Cardiac fibroblast (primary cell): ENCODE measurements around the gene ATG2A.

Experiments
- DNase-seq, 2 donors: peaks; one replicate each; pipeline versions ENCODE4 v3.0.0 to v3.0.0-alpha.2; 2010; ENCODE audit warnings: low read depth in 2 of 2
- H3K4me3 ChIP-seq, 2 donors: replicated peaks in 1 of 2; 1 replicate in 1 of 2; 2 replicates in 1 of 2; pipeline ENCODE4 v1.5.1; 2011; ENCODE audit warnings: low read depth in 2 of 2, low read length in 2 of 2, mild to moderate bottlenecking in 2 of 2, moderate library complexity in 1 of 2
- TF ChIP-seq, protein P1 (sequence below): IDR thresholded peaks from one replicate; pipeline ENCODE4 v1.5.1; 2011; ENCODE audit warnings: low read depth, mild to moderate bottlenecking, low read length, inconsistent platforms

The ATG2A gene

DNA sequence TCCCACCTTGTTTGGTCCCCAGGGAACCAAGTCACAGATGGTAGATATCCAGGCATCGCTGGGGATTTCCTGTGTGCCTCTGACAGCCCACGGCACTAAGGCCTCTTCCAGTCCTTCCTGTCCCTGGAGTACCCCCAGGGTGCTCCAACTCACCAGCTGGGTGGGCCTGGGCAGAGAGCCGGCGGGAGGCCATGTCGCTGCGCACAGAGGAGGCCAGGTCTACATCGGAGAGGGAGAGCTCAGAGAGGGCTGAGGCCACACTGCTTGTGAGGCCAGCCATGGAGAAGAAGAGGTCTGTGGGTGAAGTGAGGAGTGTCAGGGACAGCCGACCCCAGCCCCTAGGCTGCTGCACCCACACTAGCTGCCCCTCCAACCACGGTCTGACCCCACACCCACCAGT, 5.3 kb downstream of the ATG2A start:
- TF ChIP-seq, protein P1, sequence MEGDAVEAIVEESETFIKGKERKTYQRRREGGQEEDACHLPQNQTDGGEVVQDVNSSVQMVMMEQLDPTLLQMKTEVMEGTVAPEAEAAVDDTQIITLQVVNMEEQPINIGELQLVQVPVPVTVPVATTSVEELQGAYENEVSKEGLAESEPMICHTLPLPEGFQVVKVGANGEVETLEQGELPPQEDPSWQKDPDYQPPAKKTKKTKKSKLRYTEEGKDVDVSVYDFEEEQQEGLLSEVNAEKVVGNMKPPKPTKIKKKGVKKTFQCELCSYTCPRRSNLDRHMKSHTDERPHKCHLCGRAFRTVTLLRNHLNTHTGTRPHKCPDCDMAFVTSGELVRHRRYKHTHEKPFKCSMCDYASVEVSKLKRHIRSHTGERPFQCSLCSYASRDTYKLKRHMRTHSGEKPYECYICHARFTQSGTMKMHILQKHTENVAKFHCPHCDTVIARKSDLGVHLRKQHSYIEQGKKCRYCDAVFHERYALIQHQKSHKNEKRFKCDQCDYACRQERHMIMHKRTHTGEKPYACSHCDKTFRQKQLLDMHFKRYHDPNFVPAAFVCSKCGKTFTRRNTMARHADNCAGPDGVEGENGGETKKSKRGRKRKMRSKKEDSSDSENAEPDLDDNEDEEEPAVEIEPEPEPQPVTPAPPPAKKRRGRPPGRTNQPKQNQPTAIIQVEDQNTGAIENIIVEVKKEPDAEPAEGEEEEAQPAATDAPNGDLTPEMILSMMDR = no peak
- no peak overlapping the region for H3K4me3 ChIP-seq
- DNase-seq = no peak

DNA sequence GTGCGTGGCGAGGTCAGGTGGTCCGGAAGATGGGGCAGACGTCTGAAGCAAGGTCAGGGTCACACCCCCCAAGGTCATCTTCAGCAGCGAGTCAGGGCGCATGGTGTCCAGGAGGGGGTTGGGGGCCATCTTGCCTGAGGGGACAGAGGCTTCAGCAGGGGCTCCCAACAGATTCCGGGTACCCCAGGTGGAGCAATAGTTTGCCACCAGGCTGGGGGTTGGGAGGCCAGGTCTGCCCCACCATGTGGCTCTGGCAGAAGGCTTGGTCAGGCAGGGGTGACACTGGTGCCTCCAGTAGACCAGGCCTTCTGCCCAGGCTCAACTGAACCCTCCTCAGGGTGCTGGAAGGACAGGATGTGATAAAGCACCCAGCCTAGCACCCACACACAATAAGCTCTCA, 5.9 kb downstream of the ATG2A start:
- DNase-seq = no peak
- H3K4me3 ChIP-seq = no peak overlapping the region
- TF ChIP-seq, protein P1 = no peak

DNA sequence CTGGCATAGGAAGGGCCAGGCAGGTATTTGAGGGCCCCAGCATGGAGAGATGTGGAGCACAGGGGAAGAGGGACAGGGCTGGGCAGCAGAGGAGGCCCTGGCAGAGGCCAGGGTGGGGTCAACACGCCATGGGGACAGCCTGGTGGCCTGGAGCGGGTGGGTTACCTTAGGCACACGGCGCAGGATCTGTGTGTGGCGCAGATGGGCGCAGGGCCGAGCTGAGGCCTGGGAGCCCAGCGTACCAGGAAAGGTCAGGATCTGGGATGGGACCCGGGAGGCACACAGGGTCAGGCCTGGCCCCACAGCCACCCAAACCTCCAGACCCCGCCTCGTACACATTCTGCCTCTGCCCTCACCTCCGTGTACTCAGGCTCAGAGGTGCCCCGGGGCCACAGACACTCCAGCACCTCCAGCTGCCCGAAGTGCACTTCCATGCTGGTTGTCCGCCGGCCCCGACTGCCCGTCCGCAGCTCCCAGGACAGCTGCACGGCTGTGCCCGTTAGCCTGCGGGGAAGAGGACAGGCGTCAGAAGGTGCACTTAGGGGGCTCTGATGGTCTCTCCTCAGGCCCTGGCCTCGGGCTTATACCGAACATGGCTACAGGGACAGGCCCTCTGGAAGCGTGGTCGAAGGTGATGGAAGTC, 6.4 kb downstream of the ATG2A start:
- no peak overlapping the region for H3K4me3 ChIP-seq
- TF ChIP-seq, protein P1 = no peak
- DNase-seq = no peak

DNA sequence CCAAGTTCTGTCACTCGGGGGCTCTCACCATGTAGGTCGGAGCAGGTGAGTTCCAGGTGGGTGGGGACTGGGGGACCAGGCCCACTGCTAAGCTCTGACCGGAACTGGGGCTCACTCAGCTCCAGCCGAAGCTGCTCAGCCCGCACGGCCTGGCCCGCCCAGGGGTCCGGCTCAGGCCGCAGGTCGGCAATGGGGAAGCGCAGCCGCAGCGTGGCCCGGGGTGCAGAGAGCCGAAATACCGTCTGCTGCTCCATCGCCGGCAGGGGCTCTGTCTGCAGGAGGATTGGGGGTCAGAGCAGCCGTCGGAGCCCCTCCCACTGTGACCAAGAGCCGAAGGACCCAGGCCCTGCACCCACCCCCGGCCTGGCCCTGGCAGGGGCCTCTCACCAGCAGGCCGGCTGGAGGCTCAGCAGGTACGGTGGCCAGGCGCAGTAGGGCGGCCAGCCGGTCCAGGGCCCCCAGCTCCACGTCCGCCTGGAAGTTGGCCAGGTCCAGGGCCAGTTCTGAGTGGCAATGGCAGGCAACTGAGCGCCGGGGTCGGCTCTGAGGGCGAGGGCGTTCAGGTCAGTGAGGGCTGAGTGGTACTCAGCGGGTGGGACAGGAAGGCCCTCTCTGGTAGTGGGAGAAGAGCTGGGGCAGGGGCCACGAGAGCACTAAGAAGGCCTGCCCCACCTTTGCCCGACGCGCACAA, 7.2 kb downstream of the ATG2A start:
- no peak for DNase-seq
- TF ChIP-seq, protein P1 = no peak
- H3K4me3 ChIP-seq = no peak overlapping the region

DNA sequence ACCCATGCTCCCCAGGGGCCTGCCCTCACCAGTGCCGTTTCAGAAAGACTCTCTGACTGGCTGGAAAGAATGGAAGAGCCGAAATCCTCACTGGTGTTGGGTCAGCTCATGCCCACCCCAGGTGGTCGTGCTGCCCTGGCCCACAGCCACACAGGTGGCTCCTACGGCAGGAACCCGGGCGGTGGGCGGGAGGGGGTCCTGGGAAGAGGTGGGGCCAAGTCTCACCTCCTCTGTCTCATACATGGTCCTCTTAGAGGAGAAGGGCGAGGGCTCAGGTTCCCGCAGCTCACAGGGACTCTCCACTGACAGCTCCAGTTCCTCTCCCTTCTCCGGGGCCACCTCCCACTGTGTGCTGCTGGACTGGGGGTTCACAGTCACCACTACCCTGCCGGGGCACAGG, 8.2 kb downstream of the ATG2A start:
- DNase-seq = no peak
- TF ChIP-seq, protein P1 = no peak
- no peak overlapping the region for H3K4me3 ChIP-seq

DNA sequence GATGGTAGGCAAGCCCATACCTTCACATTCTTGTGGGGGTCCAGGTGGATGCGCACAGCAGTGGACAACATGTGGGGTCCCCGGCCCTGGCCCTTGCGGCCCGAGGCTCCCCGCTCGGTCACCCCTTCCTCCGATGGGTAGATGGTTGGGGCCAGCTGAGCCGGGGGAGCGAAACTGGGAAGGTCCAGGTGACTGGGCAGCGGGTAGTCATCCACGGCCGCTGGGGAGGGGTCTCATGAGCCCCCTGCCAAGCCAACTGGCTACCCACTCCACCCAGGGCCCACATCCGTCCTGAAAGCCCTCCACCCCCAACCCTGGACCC, 10.7 kb downstream of the ATG2A start:
- no peak for DNase-seq
- TF ChIP-seq, protein P1 = no peak
- no peak overlapping the region for H3K4me3 ChIP-seq
